ES-I3 (cell line): ENCODE data around the gene TSC22D3.
A peak's percentile ranks its signal among the peaks of the same experiment; 100 is the strongest.
"Not testable (repeated sequence)": the region's sequence is repeated elsewhere in the genome, so short reads cannot be mapped to it uniquely, and the experiment has no call there.

Source experiments
- H3K36me3 ChIP-seq: 2 replicates; pipeline ENCODE4 v1.6.1; 2013; ENCODE audit warnings: mild to moderate bottlenecking, low read length, control low read depth, moderate library complexity; ENCODE audit not compliant: insufficient read depth
- H3K4me1 ChIP-seq: 2 replicates; pipeline ENCODE4 v1.6.1; 2013; ENCODE audit warnings: mild to moderate bottlenecking, control low read depth, low read length; ENCODE audit not compliant: insufficient read depth
- H3K9ac ChIP-seq: 2 replicates; pipeline ENCODE4 v1.6.1; 2013; ENCODE audit warnings: low read depth, mild to moderate bottlenecking, low read length, moderate library complexity
- H3K9me3 ChIP-seq: 2 replicates; pipeline ENCODE4 v1.6.1; 2013; ENCODE audit warnings: mild to moderate bottlenecking, low read length, moderate library complexity; ENCODE audit not compliant: control insufficient read depth, insufficient read depth

Gene TSC22D3

DNA sequence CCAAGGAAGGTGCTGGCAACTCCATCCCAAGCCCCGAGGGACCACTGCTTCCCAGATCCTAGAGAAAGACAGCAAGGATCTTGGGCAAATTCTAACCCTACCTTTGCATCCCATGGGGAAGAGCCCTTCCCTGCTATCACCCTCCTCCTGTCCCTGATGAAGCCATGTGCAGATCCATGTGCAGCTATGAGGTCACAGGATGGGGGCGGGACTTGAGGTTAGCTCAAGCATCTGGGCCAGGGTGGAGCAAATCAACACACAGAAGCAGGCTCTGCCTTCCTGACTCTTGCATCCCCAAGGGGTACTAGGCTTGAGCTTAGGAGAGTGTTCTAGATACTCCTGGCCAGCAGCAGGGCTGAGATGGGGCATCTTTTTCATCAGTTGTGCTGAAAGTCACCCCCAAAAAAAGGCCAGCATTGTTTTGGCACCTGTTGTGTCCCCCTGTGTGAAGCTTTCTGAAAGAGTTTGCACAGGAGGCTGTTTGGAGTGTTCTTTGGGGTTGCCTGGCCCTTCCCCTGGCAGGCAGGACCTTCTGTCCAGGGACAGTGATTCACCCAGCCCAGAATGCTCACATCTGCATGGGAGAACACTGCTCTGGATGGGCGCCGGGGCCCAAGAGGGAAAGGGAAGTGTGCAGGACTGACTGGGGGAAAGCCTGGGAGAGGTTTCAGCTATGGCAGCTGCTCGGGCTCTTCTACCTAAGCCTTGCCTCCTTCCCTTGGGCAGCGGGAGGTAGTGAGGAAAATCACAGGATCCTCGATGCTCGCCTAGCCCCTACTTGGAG lies 96.4 kb downstream of the TSC22D3 start:
- H3K36me3 ChIP-seq, result no peaks in the 10 kb centered on the region
- H3K9ac ChIP-seq, result no peak overlapping the region
- no peaks in the 10 kb centered on the region for H3K9me3 ChIP-seq
- H3K4me1 ChIP-seq, result peaks cover 30% of the 10 kb centered on the region

- Histone ChIP-seq H3K9ac (no peak overlapping the region), H3K36me3 (no peaks in the 10 kb centered on the region), H3K4me1 (peaks cover 39% of the 10 kb centered on the region), H3K9me3 (no peaks in the 10 kb centered on the region)
These were observed 97.7 kb downstream of the TSC22D3 start for GRCh38 chrX:107677909-107678308.

- H3K9me3 ChIP-seq, result no peaks in the 10 kb centered on the region
- peaks cover 39% of the 10 kb centered on the region for H3K4me1 ChIP-seq
- no peak overlapping the region; the same call in 1 of the 2 replicates for H3K9ac ChIP-seq
- H3K36me3 ChIP-seq, result no peaks in the 10 kb centered on the region
These were observed 98.1 kb downstream of the TSC22D3 start for GRCh38 chrX:107677501-107677901.

- H3K36me3 ChIP-seq, result no peaks in the 10 kb centered on the region
- no peaks in the 10 kb centered on the region for H3K9me3 ChIP-seq
- peak overlapping the region; percentile 50; the same call in 1 of the 2 replicates for H3K9ac ChIP-seq
- peaks cover 39% of the 10 kb centered on the region for H3K4me1 ChIP-seq
These were observed 98.8 kb downstream of the TSC22D3 start for GRCh38 chrX:107676559-107677378.

DNA sequence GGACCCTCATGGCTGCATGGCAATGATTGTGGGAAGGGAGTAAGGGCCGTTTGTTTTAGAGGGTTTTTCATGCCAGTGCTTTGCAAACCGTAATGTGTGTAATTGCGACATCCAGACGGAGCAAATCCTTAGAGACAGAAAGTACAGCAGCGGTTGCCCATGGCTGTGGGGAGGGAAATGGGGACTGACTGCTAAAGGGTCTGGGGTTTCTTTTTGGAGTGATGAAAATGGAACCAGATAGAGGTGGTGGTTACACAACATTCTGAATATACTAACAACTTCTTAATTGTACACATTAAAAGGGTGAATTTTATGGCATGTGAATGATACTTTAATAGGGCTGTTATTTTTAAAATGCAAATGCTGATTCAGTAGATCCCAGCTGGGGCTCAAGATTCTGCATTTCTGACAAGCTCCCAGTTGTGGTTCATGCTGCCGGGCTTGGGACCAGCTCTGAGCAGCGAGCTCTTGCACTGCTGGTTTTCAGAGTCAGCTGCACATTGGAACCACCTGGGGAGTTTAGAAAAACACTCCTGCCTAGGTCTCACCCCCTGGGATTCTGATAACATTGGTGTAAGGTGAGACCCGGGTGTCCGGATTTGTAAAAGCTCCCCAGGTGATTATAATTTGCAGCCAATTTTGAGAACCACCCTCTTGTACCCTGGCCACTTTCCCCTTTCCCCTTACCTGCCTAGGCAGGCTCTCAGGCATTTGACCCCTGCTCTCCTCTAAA lies 99.6 kb downstream of the TSC22D3 start:
- Histone ChIP-seq H3K9me3 (no peaks in the 10 kb centered on the region), H3K9ac (peak overlapping the region; percentile 50; the same call in 1 of the 2 replicates), H3K4me1 (peaks cover 39% of the 10 kb centered on the region), H3K36me3 (no peaks in the 10 kb centered on the region)

DNA sequence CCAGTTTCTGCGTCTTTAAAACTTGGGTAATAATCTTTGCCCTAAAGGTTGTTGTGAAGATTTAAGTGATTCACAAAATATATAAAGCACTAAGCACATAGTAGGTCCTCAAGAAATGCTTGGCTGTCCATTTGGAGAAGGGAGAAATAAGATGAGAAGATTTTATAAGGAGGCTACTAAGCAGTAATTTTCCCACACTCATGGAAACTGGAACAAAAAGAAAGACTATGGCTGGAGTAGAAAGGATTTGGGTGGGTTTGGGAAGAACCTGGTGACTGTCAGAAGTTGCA lies 100.3 kb downstream of the TSC22D3 start:
- H3K9me3 ChIP-seq, result no peaks in the 10 kb centered on the region
- no peak overlapping the region for H3K9ac ChIP-seq
- H3K4me1 ChIP-seq, result peaks cover 39% of the 10 kb centered on the region
- H3K36me3 ChIP-seq, result no peaks in the 10 kb centered on the region

GRCh38 chrX:107674480-107675364 lies 100.9 kb downstream of the TSC22D3 start:
- Histone ChIP-seq H3K36me3 (no peaks in the 10 kb centered on the region), H3K4me1 (peaks cover 39% of the 10 kb centered on the region), H3K9ac (no peak overlapping the region; the same call in 1 of the 2 replicates)

GRCh38 chrX:107673933-107674479 lies 101.6 kb downstream of the TSC22D3 start:
- H3K4me1 ChIP-seq, result peaks cover 44% of the 10 kb centered on the region
- H3K9ac ChIP-seq, result no peak overlapping the region; the same call in 1 of the 2 replicates
- no peaks in the 10 kb centered on the region for H3K9me3 ChIP-seq
- no peaks in the 10 kb centered on the region for H3K36me3 ChIP-seq

More at GRCh38 chrX:107674480-107675364, 100.9 kb downstream of the TSC22D3 start:
- H3K9me3 ChIP-seq, result no peaks in the 10 kb centered on the region

GRCh38 chrX:107673431-107673830 lies 102.2 kb downstream of the TSC22D3 start:
- Histone ChIP-seq H3K36me3 (no peaks in the 10 kb centered on the region), H3K4me1 (peaks cover 48% of the 10 kb centered on the region), H3K9ac (no peak overlapping the region; the same call in 1 of the 2 replicates), H3K9me3 (no peaks in the 10 kb centered on the region)

DNA sequence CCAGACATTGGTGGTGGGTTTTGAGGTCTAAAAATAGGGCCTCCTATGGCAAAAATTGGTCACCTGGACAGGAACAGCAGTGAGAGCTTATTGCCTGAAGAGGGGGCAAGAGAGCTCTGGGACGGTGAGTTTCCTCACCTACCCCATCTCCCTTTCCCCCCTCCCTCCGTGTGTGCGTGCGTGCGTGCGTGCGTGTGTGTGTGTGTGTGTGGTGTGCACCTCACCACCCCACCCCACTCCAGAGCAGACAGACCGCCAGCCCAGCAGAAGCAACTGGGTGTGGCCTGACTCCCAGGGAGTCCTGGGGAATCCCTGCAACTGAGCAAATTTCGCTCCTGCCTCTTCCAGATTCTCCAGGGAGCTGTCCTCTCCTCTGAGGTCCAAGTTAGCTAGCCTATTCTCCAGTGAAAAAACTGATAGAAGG lies 102.6 kb downstream of the TSC22D3 start:
- Histone ChIP-seq H3K36me3 (no peaks in the 10 kb centered on the region), H3K9ac (no peak overlapping the region; the same call in 1 of the 2 replicates), H3K4me1 (peaks cover 46% of the 10 kb centered on the region), H3K9me3 (no peaks in the 10 kb centered on the region)

GRCh38 chrX:107671256-107671655 lies 104.3 kb downstream of the TSC22D3 start:
- peaks cover 33% of the 10 kb centered on the region for H3K4me1 ChIP-seq
- not testable (repeated sequence) for H3K9ac ChIP-seq, H3K9me3 ChIP-seq, H3K36me3 ChIP-seq

GRCh38 chrX:107669885-107670628 lies 105.5 kb downstream of the TSC22D3 start:
- no peaks in the 10 kb centered on the region for H3K36me3 ChIP-seq
- H3K4me1 ChIP-seq, result peaks cover 27% of the 10 kb centered on the region
- no peaks in the 10 kb centered on the region for H3K9me3 ChIP-seq
- no peak overlapping the region for H3K9ac ChIP-seq

- Histone ChIP-seq H3K36me3 (no peaks in the 10 kb centered on the region), H3K9me3 (no peaks in the 10 kb centered on the region), H3K9ac (0 out of 2 replicates have a peak overlapping the region, but pooled peaks have one; percentile 32), H3K4me1 (peaks cover 20% of the 10 kb centered on the region)
These were observed 106.3 kb downstream of the TSC22D3 start for GRCh38 chrX:107669261-107669660.
